Iris pigment epithelial cell (primary cell): ENCODE data around the gene SREBF2.

ENCODE experiments used
- DNase-seq: peaks from one replicate; pipeline ENCODE4 v3.0.0-alpha.2; 2011; ENCODE audit warnings: low read depth

SREBF2 gene

DNA sequence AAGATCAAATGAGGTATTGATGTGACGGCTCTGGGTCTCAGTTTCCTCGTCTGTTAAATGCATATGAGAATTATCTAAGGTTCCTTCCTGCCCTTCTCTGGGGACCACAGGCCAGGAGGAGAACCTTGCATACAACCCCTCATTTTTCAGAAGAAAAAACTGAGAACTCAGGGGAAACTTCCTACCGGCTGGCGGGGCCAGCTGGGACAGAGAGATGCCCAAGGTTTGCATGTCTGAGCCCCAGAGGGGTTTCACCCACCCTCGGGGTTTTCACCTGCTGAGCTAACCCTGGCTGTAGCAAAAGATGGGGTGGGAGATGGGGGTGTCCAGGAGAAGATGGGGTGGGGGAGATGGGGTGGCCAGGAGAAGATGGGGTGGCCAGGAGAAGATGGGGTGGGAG is 89.4 kb downstream of the SREBF2 start:
- DNase-seq, result no peak

DNA sequence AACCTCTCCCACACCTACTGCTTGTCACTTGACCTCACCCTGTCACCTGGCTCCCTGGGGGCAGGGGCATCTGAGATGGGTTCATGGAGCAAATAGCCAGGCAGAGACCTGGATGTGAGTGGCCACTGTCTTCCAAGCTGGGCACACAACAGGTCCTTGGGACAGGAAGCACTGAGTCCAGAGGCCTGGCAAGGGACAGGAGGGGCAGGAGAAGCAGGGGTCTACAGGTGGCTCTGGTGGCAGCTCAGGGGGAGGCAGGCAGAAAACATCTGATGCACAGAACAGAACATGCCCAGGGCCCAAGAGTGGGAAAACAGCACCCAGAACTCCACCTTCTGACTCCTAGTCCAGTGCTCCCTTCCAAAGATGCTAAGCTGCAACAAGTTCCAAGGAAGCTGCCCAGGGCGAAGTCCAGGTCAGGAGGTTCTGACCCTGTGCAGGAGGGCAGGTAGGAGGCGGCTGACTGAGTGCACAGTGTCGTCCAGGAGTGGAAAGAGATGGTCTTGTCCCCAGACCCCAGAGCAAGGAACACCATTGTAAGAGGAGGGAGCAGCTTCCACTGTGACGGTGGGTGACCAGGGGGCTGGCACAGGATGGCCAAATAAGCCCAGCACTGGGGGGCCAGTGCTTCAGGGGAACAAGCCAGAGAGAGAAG is 90.2 kb downstream of the SREBF2 start:
- no peak for DNase-seq

DNA sequence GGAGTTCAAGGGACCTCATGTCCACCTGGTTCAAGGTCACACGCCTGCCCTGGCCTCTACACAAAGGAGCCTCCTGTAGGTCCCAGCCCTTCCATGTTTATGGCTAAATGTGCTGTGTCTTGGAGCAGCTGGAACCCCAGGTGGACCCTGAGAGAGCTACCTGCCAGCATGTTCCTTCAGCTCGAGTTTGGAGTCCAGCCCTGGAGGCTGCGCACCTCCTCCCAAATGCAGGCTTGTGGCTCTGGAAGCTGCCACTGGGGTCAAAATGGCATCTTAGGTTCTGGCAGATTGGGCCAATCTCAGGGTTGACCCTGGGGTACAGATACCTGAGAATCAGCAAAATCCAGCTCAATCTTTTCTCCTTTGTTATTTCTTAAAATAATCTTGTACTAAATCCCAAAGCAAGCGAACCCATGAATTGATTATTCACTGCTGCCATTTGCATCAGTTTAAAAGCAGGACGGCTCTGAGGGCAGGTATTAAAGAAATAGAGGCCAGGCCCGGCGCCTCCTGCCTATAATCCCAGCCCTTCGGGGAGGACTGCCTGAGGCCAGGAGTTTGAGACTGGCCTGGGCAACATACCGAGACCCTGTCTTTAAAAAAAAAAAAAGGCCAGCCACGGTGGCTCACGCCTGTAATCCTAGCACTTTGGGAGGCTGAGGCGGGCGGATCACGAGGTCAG is 90.8 kb downstream of the SREBF2 start:
- DNase-seq, result no peak

DNA sequence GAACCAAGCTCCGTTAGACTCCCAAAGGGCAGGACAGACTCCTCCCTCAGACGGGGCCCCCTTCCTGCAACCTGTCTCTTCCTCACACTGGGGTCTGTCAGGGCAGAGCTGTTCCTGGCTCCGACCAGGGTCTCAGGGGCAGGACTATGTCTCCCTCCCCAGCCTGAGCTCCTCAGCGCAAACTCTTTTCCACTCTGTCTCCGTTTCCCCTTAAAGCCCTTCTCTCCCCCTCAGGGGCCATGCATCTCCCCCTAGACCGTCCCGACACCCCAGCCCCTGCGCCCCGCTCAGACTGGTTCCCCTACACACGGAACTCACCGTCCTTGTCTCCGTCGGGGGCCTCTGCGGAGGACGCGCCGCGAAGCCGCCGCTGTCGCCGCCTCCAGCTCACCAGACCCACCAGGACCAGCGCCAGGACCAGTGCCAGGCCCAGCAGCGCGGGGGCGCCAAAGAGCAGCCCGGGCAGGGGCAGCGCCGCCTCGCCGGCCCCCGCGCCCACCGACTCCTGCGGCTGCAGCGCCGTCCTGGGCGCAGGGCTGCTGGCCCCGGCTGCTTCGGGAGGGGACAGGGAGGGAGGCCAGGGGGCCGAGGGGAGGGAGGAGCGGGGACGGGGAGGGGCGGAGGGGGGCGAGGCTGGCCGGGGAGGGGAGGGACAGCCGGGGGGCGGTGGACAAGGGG is 93.0 kb downstream of the SREBF2 start:
- peak; percentile 29 for DNase-seq

DNA sequence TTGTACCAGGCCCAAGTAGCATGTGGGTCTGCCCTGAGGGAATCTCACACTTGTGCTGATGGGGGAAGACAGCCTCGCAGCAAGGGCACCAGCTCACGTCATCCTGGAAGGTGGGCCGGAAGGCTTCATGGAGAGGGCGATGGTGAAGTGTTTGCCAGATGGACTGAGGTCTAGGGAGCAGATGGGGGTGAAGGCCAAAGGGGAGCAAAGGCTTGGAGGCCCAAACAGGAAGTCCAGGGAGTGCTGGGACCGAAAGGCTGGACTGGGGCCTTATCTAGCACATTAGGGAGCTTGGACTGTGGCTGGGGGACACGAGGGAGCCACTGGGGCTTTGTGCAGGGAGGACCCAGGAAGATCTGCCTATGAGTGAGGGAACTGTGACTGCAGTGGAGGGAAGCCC is 94.9 kb downstream of the SREBF2 start:
- DNase-seq, result no peak

DNA sequence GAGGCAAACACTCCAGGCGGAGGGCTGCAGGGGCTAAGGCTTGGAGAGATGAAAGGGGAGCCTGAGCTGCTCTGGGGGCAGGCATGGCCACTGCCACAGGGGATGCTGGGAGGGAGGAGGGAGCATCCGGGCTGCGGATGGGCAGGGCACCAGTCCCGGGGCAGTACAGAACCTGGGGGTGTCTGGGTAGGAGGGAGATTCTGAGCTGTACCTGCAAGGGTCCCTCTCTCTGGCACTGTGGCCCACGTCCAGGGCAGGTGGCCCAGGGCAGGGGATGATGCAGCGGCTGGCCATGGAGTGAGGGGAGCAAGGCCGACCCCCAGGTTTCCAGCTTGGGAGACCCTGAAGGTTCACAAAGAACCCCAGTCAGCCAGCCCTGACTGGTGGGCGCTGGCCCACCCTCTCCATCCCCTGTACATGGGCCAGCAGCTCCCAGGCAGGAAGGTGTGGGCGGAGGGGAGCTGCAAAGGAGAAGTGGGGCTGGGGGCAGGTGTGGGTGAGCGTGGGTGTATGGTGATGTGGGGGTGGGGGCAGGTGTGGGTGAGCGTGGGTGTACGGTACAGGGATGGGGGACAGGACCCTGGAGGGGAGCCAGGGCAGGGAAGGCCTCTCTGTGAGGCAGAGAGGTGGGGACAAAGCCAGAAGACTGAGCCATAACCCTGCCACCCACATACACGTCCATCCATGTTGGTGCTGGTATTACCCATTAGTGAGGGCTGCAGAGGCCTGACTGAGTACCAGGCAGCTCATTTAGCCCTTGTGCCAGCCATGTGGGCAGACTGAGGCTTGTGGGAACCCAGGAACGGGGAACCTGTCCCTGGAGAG is 95.9 kb downstream of the SREBF2 start:
- no peak for DNase-seq

DNA sequence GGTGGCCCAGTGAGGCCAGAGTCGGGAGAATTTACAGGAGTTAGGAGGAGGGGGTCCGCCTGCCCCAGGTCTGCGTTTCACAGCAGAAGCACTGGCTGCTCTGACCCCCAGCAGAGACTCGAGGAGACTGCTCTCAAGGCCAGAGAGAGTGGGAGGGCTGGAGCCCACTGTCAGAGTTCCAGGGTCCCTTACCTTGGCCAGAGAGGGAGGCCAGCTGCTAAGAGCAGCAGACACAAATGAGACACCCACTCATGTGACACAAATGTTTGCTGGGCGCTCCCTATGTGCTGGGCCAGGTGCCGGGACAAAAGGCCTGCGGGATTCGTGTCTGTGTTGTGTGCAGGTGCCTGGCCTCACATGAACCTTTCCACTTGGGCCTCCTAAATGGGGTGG is 96.5 kb downstream of the SREBF2 start:
- no peak for DNase-seq

DNA sequence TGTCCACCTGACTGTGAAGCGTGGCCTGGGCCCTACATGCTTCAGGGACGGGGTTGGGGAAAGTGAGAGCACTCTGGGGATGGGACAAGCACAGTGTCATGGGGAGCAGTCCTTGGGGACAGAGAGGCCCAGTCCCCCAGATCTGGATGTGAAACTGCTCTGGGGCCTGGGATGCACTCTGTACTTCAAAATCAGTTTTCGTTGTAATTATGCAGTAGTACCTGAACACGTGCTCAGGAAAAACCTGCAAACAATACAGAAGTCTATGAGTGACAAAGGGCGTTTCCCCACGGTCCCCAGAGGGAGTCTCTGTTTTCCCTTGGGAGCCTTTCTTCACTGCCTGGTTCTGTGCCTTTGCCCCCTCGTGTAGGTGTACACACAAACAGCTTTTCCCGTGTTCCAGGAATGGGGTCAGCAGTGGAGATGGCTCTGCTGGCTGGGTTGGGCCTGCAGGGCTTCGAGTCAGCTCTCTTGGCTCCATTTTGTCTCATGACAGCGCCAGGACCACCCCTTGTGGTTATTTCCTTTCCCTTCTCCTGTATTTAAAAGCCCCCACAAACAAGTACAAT is 98.9 kb downstream of the SREBF2 start:
- no peak for DNase-seq

DNA sequence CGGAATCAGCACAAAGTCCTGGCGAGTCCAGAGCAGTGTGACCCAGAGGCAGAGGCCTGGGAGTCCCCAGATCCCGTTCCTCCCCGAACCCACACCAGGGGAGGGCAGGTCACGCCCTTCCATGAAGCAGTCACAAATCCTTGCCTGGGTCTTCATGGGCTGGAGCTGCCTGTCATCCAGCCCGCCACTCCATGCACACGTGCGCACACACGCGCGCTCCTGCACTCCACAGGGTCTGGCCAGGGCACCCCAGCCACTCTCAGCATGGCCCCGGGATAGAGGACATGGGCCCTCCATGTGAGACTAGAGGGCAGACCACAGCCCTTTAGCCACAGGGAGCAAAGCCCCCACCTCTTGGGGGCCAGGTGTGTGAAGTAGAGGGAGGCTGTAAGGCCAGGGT is 99.4 kb downstream of the SREBF2 start:
- DNase-seq, result no peak

DNA sequence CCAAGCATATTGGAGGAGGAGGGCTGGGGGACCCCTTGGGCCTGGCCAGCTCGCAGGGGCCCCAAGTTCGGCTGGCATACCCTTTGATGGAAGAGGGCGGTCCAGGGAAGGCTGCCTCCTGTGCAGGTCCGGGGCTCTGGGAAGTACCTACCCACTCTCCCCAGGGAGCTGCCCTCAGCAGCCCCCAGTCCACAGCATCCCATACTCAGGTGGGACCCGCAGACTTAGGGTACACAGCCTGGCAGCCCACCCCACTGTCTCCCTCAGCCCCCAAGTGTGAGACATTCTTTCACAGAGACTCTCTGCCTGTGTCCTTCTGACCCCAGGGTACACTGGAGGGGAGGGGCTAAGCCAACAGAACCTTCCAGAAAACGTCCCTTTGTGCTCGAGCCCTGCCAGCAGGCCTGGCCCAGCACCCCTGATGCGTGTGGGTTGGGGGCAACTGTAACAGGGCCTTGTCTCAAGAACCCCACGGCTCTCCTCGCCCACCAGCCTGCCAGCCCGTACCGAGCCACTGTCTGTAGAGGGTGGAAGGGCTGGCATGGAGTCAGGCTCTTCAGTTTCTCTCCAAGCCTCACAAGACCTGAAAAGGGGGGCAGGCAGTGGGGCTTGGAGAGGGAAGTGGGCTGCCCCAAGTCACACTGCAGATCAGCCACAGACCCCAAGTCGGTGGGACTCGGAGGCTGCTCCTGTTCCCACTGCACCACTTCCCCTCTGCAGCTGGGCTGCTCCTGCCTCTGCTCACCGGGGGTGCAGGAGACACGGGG is 100.7 kb downstream of the SREBF2 start:
- no peak for DNase-seq

DNA sequence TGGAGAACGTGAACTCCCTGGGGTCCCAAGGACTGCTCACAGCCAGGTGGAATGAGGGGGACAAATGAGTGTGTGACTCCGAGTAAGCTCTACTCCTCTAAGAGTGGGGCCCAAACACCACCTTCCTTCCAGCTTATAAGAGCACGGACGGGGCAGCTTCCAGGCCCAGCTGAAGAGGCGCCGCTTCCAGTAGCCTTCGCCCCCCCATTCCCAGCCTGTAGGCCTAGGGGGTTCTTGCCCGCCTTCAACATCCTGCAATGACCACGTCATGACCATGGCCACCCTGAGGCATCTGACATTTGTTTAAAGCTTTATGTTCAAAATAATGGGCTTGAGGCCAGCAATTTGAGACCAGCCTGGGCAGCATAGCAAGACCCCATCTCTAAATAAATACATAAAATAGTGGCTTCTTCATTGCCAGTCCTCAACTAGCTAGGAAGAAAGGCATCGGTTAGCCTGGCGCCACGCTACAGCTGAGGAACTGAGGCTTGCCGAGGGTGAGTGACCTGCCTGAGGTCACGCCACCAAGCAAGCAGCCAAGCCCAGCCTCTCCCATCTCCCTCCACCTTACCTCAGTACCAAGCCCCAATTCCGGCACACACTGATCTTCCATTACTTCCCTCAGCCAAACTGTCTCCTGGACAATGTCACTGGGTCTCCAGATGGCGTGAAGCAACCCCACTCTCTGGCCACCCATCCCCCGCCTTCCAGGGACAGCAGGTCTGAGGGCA is 101.5 kb downstream of the SREBF2 start:
- DNase-seq, result no peak

DNA sequence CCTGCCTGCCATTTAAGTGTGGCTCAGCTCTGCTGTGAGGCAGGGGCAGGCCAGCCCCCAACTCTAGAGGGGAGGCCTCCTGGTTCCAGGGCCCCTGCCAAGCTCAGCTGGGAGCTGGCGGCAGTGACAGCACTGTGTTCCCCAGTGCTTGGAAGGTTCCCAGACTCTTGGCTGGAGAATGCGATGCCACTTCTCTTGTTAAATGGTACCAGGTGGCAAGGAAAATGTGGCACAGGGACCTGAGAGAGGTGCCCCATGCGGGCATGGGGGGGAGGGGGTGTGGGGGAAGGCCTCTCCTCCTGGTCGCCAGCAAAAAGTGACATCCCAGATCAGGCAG is 102.1 kb downstream of the SREBF2 start:
- DNase-seq, result no peak

DNA sequence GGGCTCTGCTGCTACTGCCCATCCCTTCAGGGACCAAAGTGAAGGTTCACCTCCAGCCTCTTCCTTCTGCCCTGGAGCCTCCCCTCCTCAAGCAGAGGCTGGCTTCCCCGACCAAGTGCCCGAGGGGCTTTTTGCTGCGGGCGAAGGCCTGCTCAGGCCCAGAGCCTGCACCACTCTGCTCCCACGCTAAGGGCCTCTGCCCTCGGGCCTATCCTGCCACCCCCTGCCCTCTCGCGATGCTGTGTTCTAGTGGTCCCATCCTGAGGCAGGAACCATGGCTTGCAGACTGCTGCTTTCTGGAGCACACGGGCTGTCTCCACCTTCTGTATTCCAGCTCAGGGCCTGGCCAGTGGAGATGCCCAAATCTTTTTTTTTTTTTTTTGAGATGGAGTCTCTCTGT is 102.6 kb downstream of the SREBF2 start:
- no peak for DNase-seq

DNA sequence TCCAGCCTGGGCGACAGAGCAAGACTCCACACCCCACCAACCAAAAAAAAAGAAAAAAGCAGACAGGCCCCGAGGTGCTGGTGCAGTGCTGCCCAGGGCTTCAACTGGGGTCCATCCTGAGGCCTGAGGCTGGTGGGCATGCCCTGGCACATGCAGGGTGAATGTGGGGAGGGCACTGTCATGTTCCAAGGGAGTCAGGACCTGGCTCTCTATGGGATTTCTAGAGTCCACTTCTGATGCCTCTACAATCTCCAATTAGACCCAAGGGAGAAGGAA is 103.9 kb downstream of the SREBF2 start:
- no peak for DNase-seq

DNA sequence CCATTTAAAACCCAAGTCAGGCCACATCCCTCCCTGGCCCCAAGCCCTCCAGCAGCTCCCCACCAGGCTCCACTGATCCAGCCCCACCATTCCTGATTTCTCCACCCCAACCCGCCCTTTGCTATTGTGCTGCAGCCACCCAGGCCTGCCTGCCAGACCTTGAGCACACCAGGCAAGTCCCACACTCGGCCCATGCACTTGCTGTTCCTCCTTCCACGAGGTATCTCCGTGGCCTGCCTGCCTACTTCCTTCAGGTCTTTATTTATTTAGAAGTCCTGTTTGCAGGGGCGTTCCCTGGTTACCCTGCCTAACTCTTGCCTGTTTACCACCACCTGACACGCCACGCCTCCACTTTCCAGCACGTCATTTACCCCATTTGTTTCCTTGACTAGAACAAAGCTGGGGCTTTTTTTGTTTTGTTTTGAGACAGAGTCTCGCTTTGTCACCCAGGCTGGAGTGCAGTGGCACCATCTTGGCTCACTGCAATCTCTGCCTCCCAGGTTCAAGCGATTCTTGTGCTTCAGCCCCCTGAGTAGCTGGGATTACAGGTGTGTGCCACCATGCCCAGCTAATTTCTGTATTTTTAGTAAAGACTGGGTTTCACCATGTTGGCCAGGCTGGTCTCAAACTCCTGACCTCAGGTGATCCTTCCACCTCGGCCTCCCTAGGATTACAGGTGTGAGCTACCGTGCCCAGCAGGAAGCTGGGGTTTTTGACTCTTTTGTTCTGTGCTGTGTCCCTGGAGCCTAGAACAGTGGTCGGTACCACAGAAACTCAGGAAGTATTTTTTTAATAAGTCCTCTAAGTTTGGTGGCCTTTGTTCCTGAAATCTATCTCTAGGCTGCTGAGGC is 107.3 kb downstream of the SREBF2 start:
- DNase-seq, result no peak

DNA sequence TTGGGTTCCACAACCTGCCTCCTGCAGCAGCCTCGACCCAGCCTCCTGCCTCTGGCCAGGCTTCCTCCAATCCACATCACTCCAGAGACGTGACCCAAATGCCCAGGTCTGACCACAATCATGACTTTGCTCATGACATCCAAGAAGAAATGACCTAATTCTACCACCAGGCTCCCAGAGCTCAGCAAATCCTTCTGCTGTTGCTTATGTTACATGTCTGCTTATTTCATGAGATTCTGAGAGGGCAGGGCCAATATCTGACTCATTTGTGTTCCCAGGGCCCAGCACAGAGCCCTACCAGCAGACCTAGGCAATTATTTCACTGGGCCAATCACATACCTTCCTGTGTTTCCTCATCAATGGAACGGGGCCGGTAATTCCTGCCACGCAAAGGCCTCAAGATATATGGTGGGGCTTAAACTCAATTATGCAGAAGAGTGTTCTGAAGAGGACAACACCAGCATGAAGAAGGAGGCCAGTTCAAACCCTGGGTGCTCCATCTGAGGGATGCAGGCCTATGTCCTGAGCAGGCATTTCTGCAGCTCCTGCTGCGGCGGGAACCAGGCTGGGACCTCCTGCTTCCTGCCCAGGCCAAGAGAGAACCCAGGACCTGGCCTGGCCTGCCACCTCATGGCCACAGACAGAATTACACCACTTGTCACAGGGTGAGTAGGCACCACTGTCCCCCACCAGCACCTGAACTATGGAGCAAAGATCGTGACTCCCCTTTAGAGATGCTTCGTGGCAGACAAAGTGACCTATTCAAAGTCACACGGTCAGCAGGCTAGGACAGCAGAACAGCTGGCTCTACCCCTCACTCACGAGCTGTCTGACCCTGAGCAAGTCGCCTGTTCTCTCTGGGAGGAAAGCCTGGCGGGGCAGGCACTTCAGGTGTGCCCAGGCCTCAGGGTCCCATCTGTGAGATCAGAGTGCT is 108.2 kb downstream of the SREBF2 start:
- DNase-seq, result peak; percentile 96

DNA sequence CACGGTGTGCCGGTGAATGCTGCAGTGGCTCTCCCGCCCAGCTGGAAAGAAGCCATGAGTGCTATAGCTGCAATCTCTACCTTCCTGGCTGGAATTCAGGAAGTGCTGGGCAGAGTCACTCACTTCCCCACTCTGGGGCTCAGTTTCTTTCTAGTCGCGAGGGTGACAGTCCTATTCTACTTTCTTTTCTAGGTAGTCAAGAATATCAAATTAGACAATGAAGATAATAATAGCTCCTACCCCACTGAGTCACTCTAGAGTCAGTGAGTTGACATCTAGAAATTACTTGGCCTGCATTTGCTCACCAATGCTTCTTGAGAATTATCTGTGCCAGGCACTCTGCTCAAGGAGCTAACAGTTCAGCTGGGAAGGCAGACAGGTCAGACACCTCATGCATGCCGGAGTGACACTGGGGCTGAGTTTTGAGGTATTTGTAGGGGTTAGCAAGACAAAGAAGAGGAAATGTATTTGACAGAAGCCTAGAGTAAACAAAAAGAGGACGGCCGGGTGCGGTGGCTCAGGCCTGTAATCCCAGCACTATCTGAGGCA is 110.8 kb downstream of the SREBF2 start:
- peak; percentile 28 for DNase-seq

DNA sequence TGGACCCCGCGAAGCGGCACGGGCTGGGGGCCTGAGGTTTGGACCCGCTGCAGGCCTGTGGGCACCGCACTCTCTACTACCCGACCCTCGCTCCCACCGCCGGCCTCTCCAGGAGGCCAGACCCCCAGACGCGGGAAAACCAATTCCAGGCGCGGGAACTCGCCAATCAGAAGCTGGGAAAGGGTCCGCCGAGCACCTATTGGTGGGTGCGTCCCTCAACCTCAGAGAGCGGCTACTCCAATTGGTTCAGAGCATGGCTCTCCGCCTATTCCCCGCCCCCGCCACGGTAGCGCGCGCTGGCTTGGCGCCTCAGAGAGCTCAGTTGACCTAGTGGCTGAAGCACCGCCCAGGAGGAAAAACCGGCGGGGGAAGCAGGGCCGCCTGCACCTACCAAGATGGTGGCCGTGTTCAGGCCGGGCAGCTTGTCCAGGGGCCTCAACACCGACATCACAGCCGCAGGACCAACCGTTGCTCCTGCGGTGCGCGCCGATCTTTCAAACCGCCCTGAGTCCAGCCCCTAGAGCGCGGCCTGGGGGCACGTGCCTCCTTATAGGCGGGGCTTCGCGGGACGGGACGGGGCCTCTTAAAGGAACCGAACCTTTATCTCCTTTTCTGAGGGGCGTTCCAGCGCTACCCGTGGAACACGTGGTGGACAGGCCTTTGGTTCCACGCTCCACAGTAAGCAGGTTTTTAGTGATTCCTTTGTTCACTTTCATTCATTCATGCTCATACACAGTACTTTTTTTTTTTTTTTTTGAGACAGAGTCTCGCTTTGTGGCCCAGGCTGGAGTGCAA is 113.9 kb downstream of the SREBF2 start, which contains the start of gene CENPM:
Gene CENPM (minus strand): TSS at position 524 of the 795 bp plus-strand sequence. CDS start 76 bp downstream, at position 448.
- peak; percentile 94 for DNase-seq
